Stimulated activated CD8-positive, alpha-beta memory T cell treated with anti-CD3 and anti-CD28 coated beads, Interleukin-2, amount 100 ng/mL, for 1 hour (primary cell): Measurements from ENCODE around the gene RETREG1.
"Not testable (repeated sequence)": the region's sequence is repeated elsewhere in the genome, so short reads cannot be mapped to it uniquely, and the experiment has no call there.

Experiments used
- DNase-seq, 2 donors: peaks; one replicate each; pipeline ENCODE4 v3.0.0-alpha.2; 2020; ENCODE audit warnings: low read depth in 2 of 2

RETREG1 gene

GRCh38 chr5:16552666-16553343, 64.0 kb downstream of the RETREG1 start:
- DNase-seq = peak in 1 of 2 donors; percentile 8

- no peak for DNase-seq
Observed at GRCh38 chr5:16551628-16552027, 65.2 kb downstream of the RETREG1 start.

GRCh38 chr5:16550316-16550952, 66.4 kb downstream of the RETREG1 start:
- DNase-seq = no peak

- no peak for DNase-seq
Observed at GRCh38 chr5:16549491-16550206, 67.1 kb downstream of the RETREG1 start.

- DNase-seq = no peak
Observed at GRCh38 chr5:16548812-16549211, 68.0 kb downstream of the RETREG1 start.

- DNase-seq = no peak
Observed at GRCh38 chr5:16548115-16548514, 68.7 kb downstream of the RETREG1 start.

- DNase-seq = no peak
Observed at GRCh38 chr5:16547200-16547842, 69.5 kb downstream of the RETREG1 start.

GRCh38 chr5:16546732-16547131, 70.1 kb downstream of the RETREG1 start:
- DNase-seq = no peak

GRCh38 chr5:16544607-16545374, 72.0 kb downstream of the RETREG1 start:
- no peak for DNase-seq

- not testable (repeated sequence) for DNase-seq
Observed at GRCh38 chr5:16543206-16543605, 73.6 kb downstream of the RETREG1 start.

GRCh38 chr5:16542236-16542635, 74.6 kb downstream of the RETREG1 start:
- DNase-seq = no peak

- not testable (repeated sequence) for DNase-seq
Observed at GRCh38 chr5:16541592-16541991, 75.2 kb downstream of the RETREG1 start.

- DNase-seq = no peak
Observed at GRCh38 chr5:16540421-16540820, 76.4 kb downstream of the RETREG1 start.

- DNase-seq = no peak
Observed at GRCh38 chr5:16539169-16539666, 77.6 kb downstream of the RETREG1 start.

- DNase-seq = no peak
Observed at GRCh38 chr5:16538006-16538405, 78.8 kb downstream of the RETREG1 start.

GRCh38 chr5:16536818-16537217, 80.0 kb downstream of the RETREG1 start:
- no peak for DNase-seq

GRCh38 chr5:16536246-16536645, 80.6 kb downstream of the RETREG1 start:
- no peak for DNase-seq

- no peak for DNase-seq
Observed at GRCh38 chr5:16534280-16534679, 82.5 kb downstream of the RETREG1 start.

- no peak for DNase-seq
Observed at GRCh38 chr5:16531063-16531648, 85.6 kb downstream of the RETREG1 start.

- DNase-seq = no peak
Observed at GRCh38 chr5:16529306-16529705, 87.5 kb downstream of the RETREG1 start.
